DOHH2 (cell line): ENCODE results near the gene GIMAP1.

Source experiments
- H3F3A ChIP-seq: fragments of 200-600 bp; sonication (generic), shearing (Covaris generic); 2 replicates; pipeline ENCODE4 v1.6.0; 2016; ENCODE audit warnings: antibody characterized with exemption, mild to moderate bottlenecking; ENCODE audit not compliant: control insufficient read depth, insufficient read depth
- H3K27ac ChIP-seq: fragments of 200-600 bp; sonication (generic); 2 replicates; pipeline ENCODE4 v1.5.1; 2014; ENCODE audit warnings: low read depth, mild to moderate bottlenecking, low read length, moderate library complexity
- H3K27me3 ChIP-seq: fragments of 200-600 bp; sonication (generic); 2 replicates; pipeline ENCODE4 v1.6.1; 2014; ENCODE audit warnings: mild to moderate bottlenecking, low read length, mixed read lengths; ENCODE audit not compliant: control insufficient read depth
- H3K36me3 ChIP-seq: fragments of 200-600 bp; sonication (generic); 2 replicates; pipeline ENCODE4 v1.6.1; 2014; ENCODE audit warnings: mild to moderate bottlenecking, low read length, moderate library complexity, mixed read lengths; ENCODE audit not compliant: control insufficient read depth
- H3K4me1 ChIP-seq: fragments of 200-600 bp; sonication (generic); 2 replicates; pipeline ENCODE4 v1.6.1; 2014; ENCODE audit warnings: mild to moderate bottlenecking, low read length, mixed read lengths; ENCODE audit not compliant: control insufficient read depth
- H3K4me2 ChIP-seq: fragments of 200-600 bp; sonication (generic); 2 replicates; pipeline ENCODE4 v1.6.0; 2014; ENCODE audit warnings: mild to moderate bottlenecking, low read length, moderate library complexity
- H3K4me3 ChIP-seq: fragments of 200-600 bp; sonication (generic); 2 replicates; pipeline ENCODE4 v1.5.1; 2014; ENCODE audit warnings: mild to moderate bottlenecking, low read length, mixed read lengths
- H3K79me2 ChIP-seq: fragments of 200-600 bp; sonication (generic); 2 replicates; pipeline ENCODE4 v1.6.1; 2014; ENCODE audit warnings: mild to moderate bottlenecking, low read length, mixed read lengths; ENCODE audit not compliant: control insufficient read depth
- H3K9me2 ChIP-seq: fragments of 200-600 bp; sonication (generic); replicated peaks from 2 replicates; pipeline ENCODE4 v1.6.1; 2014; ENCODE audit warnings: mild to moderate bottlenecking, low read length, mixed read lengths; ENCODE audit not compliant: control insufficient read depth
- H3K9me3 ChIP-seq: fragments of 200-600 bp; sonication (generic); 2 replicates; pipeline ENCODE4 v1.6.1; 2014; ENCODE audit warnings: antibody characterized with exemption, low read length, mixed read lengths; ENCODE audit not compliant: control insufficient read depth, insufficient read depth
- H4K20me1 ChIP-seq: fragments of 200-600 bp; sonication (generic); 2 replicates; pipeline ENCODE4 v1.6.0; 2014; ENCODE audit warnings: low read depth, mild to moderate bottlenecking, antibody characterized with exemption, low read length, moderate library complexity; ENCODE audit not compliant: control insufficient read depth, insufficient read depth
- EZH2phosphoT487 ChIP-seq: fragments of 200-600 bp; sonication (generic); IDR thresholded peaks from 2 replicates; pipeline ENCODE4 v1.6.1; 2017; ENCODE audit warnings: borderline replicate concordance, mild to moderate bottlenecking, antibody characterized with exemption, low read length, moderate library complexity, mixed read lengths
- TF ChIP-seq, protein P1 (sequence below): fragments of 200-600 bp; sonication (generic); IDR thresholded peaks from one replicate; pipeline ENCODE4 v1.5.1; 2014; ENCODE audit warnings: antibody characterized with exemption, mild to moderate bottlenecking, low read depth, low read length; ENCODE audit not compliant: poor library complexity, severe bottlenecking

Gene GIMAP1

DNA sequence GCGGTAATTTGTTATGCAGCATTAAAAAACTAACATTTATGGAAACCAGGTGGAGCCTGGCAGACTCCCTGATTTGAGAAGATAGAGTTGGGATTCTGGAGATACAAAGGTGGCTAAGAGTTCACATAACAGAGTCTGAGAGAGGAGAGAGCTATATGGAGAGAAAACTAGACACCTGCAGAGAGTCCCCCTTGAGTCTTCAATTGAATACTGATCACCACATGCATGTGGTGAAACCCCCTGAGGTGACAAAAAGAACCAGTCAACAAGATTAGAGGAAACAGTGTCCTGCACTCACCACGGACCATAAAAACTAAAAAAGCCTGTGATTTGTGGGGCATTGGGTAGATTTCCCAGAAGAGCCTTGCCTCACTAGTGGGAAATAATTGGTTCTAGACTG is 20.8 kb upstream of the GIMAP1 start:
- no peaks in the 10 kb centered on the region for H4K20me1 ChIP-seq
- H3K9me2 ChIP-seq: no peaks in the 10 kb centered on the region
- no peak overlapping the region for H3K27ac ChIP-seq
- H3K36me3 ChIP-seq: no peaks in the 10 kb centered on the region
- no peaks in the 10 kb centered on the region for H3K79me2 ChIP-seq
- no peaks in the 10 kb centered on the region for H3K4me1 ChIP-seq
- TF ChIP-seq, protein P1, sequence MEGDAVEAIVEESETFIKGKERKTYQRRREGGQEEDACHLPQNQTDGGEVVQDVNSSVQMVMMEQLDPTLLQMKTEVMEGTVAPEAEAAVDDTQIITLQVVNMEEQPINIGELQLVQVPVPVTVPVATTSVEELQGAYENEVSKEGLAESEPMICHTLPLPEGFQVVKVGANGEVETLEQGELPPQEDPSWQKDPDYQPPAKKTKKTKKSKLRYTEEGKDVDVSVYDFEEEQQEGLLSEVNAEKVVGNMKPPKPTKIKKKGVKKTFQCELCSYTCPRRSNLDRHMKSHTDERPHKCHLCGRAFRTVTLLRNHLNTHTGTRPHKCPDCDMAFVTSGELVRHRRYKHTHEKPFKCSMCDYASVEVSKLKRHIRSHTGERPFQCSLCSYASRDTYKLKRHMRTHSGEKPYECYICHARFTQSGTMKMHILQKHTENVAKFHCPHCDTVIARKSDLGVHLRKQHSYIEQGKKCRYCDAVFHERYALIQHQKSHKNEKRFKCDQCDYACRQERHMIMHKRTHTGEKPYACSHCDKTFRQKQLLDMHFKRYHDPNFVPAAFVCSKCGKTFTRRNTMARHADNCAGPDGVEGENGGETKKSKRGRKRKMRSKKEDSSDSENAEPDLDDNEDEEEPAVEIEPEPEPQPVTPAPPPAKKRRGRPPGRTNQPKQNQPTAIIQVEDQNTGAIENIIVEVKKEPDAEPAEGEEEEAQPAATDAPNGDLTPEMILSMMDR: no peak
- TF ChIP-seq EZH2phosphoT487: no peak
- no peaks in the 10 kb centered on the region for H3F3A ChIP-seq
- H3K4me3 ChIP-seq: no peak overlapping the region
- 0 out of 2 replicates have a peak, but pooled peaks cover 4% of the 10 kb centered on the region for H3K27me3 ChIP-seq
- H3K4me2 ChIP-seq: no peak overlapping the region
- no peaks in the 10 kb centered on the region for H3K9me3 ChIP-seq

DNA sequence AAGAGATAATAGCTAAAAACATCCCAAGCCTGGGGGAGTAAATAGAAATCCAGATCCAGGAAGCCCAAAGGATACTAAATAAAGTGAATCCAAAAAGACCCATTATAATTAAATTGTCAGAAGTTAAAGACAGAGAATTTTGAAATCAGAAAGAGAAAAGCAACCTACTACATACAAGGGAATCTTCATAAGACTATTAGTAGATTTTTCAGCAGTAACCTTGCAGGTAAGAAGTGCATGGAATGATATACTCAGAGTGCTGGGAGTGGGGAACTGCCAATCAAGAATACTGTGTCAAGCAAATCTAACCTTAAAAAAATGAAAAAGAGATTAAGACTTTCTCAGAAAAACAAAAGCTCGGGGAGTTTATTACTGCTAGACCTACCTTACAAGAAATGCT is 13.2 kb upstream of the GIMAP1 start:
- no peaks in the 10 kb centered on the region for H3K27me3 ChIP-seq
- H4K20me1 ChIP-seq: no peaks in the 10 kb centered on the region
- H3K27ac ChIP-seq: no peak overlapping the region
- no peaks in the 10 kb centered on the region for H3K79me2 ChIP-seq
- H3K36me3 ChIP-seq: no peaks in the 10 kb centered on the region
- H3K9me3 ChIP-seq: no peaks in the 10 kb centered on the region
- no peak overlapping the region for H3K4me2 ChIP-seq
- peaks cover 2% of the 10 kb centered on the region; the same call in 1 of the 2 replicates for H3K9me2 ChIP-seq
- no peak overlapping the region for H3K4me3 ChIP-seq
- no peaks in the 10 kb centered on the region for H3F3A ChIP-seq
- H3K4me1 ChIP-seq: no peaks in the 10 kb centered on the region
- no peak for TF ChIP-seq EZH2phosphoT487
- TF ChIP-seq, protein P1: no peak

DNA sequence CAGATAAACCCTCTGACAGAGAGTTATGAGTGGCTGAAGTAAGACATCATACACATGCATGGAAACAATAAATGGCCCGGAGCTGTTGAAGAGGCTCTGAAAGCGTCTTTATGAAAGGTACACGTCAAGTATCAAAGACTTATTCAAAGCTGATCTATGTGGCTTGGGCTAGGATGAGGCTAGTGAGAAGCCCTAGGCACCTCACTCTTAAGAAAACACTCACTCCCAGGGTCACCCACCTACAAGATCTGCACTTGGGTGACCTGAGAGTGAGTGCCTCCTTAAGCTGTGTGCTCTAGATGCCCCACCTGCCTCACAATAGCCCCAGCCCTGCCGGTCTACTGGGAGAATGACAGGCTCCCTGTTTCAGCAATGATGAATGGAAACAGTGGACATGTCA is 1.1 kb upstream of the GIMAP1 start:
- Histone ChIP-seq H4K20me1 (no peaks in the 10 kb centered on the region), H3K79me2 (no peaks in the 10 kb centered on the region), H3K4me2 (no peak overlapping the region), H3K4me3 (no peak overlapping the region), H3K27me3 (peaks cover 7% of the 10 kb centered on the region; the same call in 1 of the 2 replicates), H3K36me3 (no peaks in the 10 kb centered on the region), H3K9me2 (no peaks in the 10 kb centered on the region), H3K27ac (no peak overlapping the region), H3K4me1 (no peaks in the 10 kb centered on the region), H3K9me3 (no peaks in the 10 kb centered on the region), H3F3A (no peaks in the 10 kb centered on the region)
- TF ChIP-seq, protein P1: no peak
- no peak for TF ChIP-seq EZH2phosphoT487
